ENCODE results near the gene PDZD4.

PDZD4 gene

DNA sequence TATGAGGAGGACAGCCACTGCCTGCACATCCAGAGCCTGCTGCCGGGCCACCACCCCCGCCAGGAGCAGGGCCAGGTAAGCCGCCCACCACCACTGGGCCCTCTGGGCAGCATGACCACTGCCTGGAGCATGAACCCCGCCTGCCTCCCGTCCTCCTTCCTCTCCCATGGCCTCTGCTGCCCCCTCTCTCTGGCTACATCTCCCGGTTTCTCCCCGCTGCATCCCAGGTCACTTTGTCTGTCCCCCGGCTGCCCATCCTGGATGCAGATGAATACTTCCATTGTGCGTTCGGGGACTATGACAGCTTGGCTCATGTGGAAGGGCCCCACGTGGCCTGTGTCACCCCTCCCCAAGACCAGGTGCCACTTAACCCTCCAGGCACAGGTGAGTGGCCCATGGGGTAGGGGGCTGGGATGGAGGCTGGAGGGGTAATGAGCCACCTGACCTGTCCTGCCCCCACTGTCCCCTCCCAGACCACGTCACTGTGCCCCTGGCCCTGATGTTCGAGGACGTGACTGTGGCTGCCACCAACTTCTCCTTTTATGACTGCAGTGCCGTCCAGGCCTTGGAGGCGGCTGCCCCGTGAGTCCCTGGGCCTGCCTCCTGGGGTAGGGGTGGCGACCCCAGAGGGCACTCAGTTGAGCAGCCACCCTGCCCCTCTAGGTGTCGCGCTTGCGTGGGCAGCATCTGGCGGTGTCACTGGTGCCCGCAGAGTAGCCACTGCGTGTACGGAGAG lies 60.3 kb downstream of the PDZD4 start:
- DNase-seq: no peak

DNA sequence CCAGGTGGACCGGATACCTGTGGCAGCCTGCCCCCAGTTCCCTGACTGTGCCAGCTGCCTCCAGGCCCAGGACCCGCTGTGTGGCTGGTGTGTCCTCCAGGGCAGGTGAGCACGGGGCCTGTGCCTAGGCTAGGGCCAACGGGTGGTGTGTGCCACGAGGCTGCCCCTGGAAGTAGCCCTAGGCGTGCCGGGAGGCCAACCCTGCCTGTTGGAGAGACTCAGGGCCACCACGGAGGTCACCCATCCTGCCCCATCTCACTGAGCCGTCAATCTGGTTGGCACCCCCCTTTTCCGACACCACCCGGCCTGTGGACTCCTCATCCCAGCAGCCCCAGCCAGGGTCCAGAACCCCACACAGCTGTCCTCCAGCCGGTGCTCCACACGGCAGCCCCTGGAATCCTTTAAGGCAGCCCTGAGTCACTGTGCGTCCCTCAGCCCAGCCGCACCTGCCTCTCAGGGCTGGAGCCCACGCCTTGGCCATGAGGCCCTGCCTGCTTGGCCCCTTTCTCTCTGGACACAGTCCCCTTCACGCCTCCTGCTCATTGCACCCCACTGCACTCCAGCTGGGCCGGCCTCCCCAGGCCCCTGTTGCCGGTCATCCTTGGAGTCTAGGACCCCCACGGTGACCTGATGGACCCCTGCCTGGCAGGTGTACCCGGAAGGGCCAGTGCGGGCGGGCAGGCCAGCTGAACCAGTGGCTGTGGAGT lies 61.0 kb downstream of the PDZD4 start:
- DNase-seq: no peak

- DNase-seq: no peak
Measured at GRCh38 chrX:153768311-153769157, 61.8 kb downstream of the PDZD4 start.

GRCh38 chrX:153767674-153768055 lies 62.7 kb downstream of the PDZD4 start:
- no peak for DNase-seq

DNA sequence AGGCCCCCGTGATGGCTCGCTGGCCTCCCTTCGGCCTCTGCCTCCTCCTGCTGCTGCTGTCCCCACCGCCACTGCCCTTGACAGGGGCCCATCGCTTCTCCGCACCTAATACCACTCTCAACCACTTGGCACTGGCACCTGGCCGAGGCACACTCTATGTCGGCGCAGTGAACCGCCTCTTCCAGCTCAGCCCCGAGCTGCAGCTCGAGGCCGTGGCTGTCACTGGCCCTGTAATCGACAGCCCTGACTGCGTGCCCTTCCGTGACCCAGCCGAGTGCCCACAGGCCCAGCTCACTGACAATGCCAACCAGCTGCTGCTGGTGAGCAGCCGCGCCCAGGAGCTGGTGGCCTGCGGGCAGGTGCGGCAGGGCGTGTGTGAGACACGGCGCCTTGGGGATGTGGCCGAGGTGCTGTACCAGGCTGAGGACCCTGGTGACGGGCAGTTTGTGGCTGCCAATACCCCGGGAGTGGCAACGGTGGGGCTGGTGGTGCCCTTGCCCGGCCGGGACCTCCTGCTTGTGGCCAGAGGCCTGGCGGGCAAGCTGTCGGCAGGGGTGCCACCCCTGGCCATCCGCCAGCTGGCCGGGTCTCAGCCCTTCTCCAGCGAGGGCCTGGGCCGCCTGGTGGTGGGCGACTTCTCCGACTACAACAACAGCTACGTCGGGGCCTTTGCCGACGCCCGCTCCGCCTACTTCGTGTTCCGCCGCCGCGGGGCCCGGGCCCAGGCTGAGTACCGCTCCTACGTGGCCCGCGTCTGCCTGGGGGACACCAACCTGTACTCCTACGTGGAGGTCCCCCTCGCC lies 63.3 kb downstream of the PDZD4 start:
- DNase-seq: no peak

GRCh38 chrX:153766098-153766817 lies 64.1 kb downstream of the PDZD4 start:
- no peak for DNase-seq

GRCh38 chrX:153765138-153766079 lies 64.9 kb downstream of the PDZD4 start:
- no peak for DNase-seq

DNA sequence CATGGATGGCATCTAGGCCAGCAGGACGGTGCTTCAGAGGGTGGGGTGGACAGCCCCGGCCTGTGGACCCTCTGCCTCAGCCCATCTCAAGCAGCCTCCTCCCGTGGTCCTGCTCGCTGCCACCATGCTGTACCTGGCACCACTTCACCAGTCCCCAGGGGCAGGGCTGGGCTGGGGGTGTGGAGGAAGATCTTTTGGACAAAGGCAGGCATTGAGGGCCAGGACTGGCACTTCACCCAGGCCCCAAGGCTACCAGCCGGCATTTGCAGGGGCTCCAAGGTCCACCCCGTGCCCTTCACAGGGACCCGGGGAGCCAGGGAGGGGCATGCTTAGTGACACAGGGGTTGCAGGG lies 65.6 kb downstream of the PDZD4 start:
- DNase-seq: no peak

GRCh38 chrX:153763989-153764755 lies 66.2 kb downstream of the PDZD4 start, which contains the start of gene PLXNB3:
TSS of gene PLXNB3 (plus strand) at chrX:153764249. CDS start at chrX:153765536, 1,287 bp downstream.
- no peak for DNase-seq

- no peak for DNase-seq
Measured at GRCh38 chrX:153763298-153763932, 66.9 kb downstream of the PDZD4 start.

GRCh38 chrX:153762626-153763173 lies 67.6 kb downstream of the PDZD4 start:
- no peak for DNase-seq

DNA sequence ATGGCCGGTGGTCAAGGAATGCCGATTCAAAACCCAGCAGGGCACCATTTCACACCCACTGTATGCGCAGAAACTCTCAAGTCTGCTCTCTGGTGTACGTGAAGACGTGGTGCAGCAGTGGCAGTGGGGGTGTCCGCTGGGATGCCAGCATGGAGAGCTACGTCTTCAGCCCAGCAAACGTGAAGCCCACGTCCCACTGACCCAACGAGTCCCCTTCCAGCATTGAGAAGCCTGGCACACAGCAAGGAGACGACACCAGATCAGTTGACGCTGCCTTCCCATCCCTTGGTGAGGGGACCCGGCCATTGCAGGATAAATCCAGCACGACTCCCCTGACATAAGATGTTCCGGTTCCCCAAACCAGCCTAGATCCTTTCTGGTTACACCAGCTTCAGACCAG lies 68.5 kb downstream of the PDZD4 start:
- DNase-seq: no peak

- no peak for DNase-seq
Measured at GRCh38 chrX:153755136-153755535, 75.2 kb downstream of the PDZD4 start.
